GM12864 (cell line): ENCODE data around the gene PIP4K2B.

Experiments
- DNase-seq: peaks from one replicate; pipeline ENCODE4 v3.0.0-alpha.2; 2011; ENCODE audit warnings: low read depth
- H3K4me3 ChIP-seq: 2 replicates; pipeline ENCODE4 v1.5.1; 2011; ENCODE audit warnings: mild to moderate bottlenecking, low read depth, low read length, control low read depth
- CTCF ChIP-seq: IDR thresholded peaks from 2 replicates; pipeline ENCODE4 v1.5.1; 2011; ENCODE audit warnings: low read depth, mild to moderate bottlenecking, moderate library complexity, low read length, control low read depth, inconsistent platforms; ENCODE audit errors: missing control alignments

The PIP4K2B gene

GRCh38 chr17:38773258-38773657, 26.1 kb downstream of the PIP4K2B start:
- no peak for DNase-seq
- H3K4me3 ChIP-seq: no peak overlapping the region
- TF ChIP-seq CTCF: no peak

GRCh38 chr17:38768417-38768816, 30.9 kb downstream of the PIP4K2B start:
- no peak overlapping the region for H3K4me3 ChIP-seq
- no peak for TF ChIP-seq CTCF
- no peak for DNase-seq

DNA sequence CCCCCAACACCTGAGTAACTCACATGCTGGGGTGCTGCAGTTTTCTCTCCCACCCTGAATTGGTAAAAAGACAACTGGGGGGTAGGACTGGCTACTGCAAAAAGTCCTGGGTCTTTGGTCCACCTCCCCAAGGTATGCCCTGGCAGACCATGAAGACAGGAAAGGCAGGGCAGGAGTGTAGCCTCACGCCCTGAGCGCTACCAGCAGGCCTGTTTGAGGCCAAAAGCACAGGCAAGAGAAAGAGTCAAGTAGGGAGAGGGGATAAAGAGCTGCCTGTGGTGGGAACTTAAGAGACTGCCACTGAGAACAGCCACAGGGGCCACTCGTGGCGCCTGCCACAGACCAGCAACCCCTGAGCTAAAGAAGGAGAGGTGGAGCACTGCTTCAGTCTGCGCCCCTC, 33.0 kb downstream of the PIP4K2B start:
- TF ChIP-seq CTCF: no peak
- H3K4me3 ChIP-seq: no peak overlapping the region
- DNase-seq: no peak

DNA sequence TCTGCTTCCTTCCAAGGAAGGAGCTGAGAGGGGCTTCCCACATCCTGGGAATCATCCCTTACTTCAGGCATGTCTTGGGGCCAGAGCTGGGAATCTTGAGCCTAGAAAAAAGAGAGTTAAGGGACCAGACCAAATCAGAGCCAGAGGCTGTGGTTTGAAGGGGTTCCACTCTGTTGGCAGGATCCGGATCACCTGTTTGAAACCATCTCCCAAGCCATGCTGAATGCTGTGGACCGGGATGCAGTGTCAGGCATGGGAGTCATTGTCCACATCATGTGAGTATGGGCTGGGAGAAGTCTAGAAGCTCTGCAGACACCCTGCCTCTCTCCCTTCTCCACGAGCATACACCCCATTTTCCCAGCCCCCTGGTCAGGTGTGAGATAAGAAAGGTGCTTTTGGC, 37.1 kb downstream of the PIP4K2B start:
- no peak overlapping the region for H3K4me3 ChIP-seq
- TF ChIP-seq CTCF: no peak
- DNase-seq: no peak

DNA sequence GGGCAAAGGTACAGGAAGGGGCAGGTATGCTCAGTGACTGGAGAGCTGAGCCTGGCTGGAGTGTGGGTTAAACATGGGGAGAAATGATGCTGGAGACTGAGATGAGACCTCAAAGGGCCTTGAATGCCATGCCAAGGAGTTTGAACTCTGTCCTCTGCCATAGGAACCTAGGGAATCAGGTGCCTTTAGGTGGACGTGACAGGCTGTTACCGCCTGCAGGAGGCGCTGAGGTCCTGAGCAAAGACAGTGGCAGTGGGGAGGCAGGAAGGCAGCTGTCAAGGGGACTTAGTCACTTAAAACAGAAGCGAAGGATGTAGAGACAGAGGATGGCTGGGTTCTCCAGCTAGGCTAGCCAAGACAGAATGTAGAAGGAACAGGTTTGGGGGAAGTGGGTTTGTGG, 37.7 kb downstream of the PIP4K2B start:
- no peak for DNase-seq
- TF ChIP-seq CTCF: peak; percentile 52
- no peak overlapping the region for H3K4me3 ChIP-seq

DNA sequence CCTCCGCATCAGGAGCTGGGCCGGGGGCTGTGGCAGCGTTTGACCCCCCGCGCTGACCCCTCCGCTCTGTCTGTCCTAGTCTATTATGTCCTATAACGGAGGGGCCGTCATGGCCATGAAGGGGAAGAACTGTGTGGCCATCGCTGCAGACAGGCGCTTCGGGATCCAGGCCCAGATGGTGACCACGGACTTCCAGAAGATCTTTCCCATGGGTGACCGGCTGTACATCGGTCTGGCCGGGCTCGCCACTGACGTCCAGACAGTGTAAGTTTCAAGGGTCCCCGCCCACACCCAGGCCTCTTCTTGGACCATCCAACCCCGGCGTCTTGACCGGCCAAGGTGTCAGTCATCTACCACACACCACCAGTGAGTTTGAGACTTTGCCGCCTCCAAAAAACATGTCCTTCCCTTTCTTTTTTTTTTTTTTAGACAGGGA, 46.3 kb downstream of the PIP4K2B start:
- TF ChIP-seq CTCF: no peak
- peak overlapping the region; percentile 86 for H3K4me3 ChIP-seq
- DNase-seq: no peak

DNA sequence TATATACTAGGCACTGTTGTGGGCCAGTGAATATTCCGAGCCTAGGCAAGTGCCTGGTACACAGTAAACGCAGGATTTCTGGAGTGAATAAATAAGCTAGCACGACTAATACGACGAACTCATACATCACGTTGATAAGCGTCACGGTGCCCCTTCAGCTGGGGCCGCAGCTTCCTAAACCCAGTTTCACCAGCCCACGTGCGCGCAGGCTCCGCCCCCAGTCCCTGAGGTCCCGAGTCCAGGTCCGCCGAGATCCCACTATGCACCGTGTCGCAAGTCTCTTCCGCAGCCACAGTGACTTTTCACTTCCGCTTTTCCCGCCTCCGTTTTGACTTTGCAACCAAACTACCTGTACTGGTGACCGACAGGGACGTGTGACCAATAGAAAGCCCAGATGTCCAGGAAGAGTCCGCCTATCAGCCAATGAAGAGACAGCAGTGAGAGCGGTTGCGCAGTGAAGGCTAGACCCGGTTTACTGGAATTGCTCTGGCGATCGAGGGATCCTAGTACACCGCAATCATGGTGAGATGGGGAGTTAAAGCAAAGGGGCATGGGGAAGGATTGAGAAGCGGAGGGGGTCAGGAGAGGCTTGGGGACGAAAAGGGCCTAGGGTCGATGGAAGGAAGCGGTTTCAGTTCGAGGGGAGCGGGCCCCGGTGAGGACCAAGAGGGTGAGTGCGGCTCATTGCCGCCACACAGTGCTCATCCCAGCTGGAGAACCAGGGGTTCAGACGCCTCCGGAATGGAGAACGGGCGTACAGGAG, 46.9 kb downstream of the PIP4K2B start, which contains the start of gene PSMB3:
Gene PSMB3, plus strand, starts transcription at position 434 of the 763 bp plus-strand sequence. Its CDS starts 86 bp downstream, at position 520.
- no peak for TF ChIP-seq CTCF
- DNase-seq: peak; percentile 100

More for the DNA sequence above, 46.9 kb downstream of the PIP4K2B start, which contains the start of gene PSMB3:
- H3K4me3 ChIP-seq: peak within 1 kb of the TSS; percentile 86
